ENCODE measurements around the gene SMG5.

The SMG5 gene

GRCh38 chr1:156291226-156292061, 8.8 kb upstream of the SMG5 start:
- Histone ChIP-seq H3K36me3 (ENCODE audit: insufficient read depth, low read length) (no peaks in the 10 kb centered on the region), H3K9me3 (ENCODE audit: insufficient read depth, low read depth, low read length) (no peaks in the 10 kb centered on the region), H3K4me1 (ENCODE audit: insufficient read depth, low read length, poor library complexity, severe bottlenecking) (peaks cover 8% of the 10 kb centered on the region), H3K4me3 (ENCODE audit: low read length, poor library complexity, severe bottlenecking) (no peak overlapping the region), H3K9ac (ENCODE audit: low read depth, low read length, poor library complexity, severe bottlenecking) (no peak overlapping the region), H3K9me2 (replicated peaks; ENCODE audit: low read depth, low read length) (no peaks in the 10 kb centered on the region), H3K27me3 (ENCODE audit: insufficient read depth, low read length, poor library complexity, severe bottlenecking) (no peaks in the 10 kb centered on the region), H4K20me1 (ENCODE audit: insufficient read depth, low read length, poor library complexity, severe bottlenecking) (no peaks in the 10 kb centered on the region), H3K79me2 (ENCODE audit: insufficient read depth, low read length) (0 out of 2 replicates have a peak, but pooled peaks cover 4% of the 10 kb centered on the region), H3K4me2 (ENCODE audit: low read depth, low read length, poor library complexity, severe bottlenecking) (no peak overlapping the region), H2AFZ (ENCODE audit: low read length) (no peak overlapping the region), H3F3A (ENCODE audit: low read depth) (no peaks in the 10 kb centered on the region)
- no peak for TF ChIP-seq CTCF (conservative IDR thresholded peaks at IDR 0.05; ENCODE audit: low read length)
- no peak for TF ChIP-seq EZH2phosphoT487 (IDR thresholded peaks at IDR 0.05; ENCODE audit: borderline replicate concordance)

GRCh38 chr1:156289857-156290256, 7.2 kb upstream of the SMG5 start:
- Histone ChIP-seq H3K4me1 (ENCODE audit: insufficient read depth, low read length, poor library complexity, severe bottlenecking) (peaks cover 3% of the 10 kb centered on the region), H3K79me2 (ENCODE audit: insufficient read depth, low read length) (0 out of 2 replicates have a peak, but pooled peaks cover under 1% of the 10 kb centered on the region), H3K36me3 (ENCODE audit: insufficient read depth, low read length) (no peaks in the 10 kb centered on the region), H3K27me3 (ENCODE audit: insufficient read depth, low read length, poor library complexity, severe bottlenecking) (no peaks in the 10 kb centered on the region), H3K9me3 (ENCODE audit: insufficient read depth, low read depth, low read length) (no peaks in the 10 kb centered on the region), H4K20me1 (ENCODE audit: insufficient read depth, low read length, poor library complexity, severe bottlenecking) (no peaks in the 10 kb centered on the region), H2AFZ (ENCODE audit: low read length) (no peak overlapping the region), H3K4me3 (ENCODE audit: low read length, poor library complexity, severe bottlenecking) (no peak overlapping the region), H3K9ac (ENCODE audit: low read depth, low read length, poor library complexity, severe bottlenecking) (no peak overlapping the region), H3F3A (ENCODE audit: low read depth) (no peaks in the 10 kb centered on the region), H3K9me2 (replicated peaks; ENCODE audit: low read depth, low read length) (no peaks in the 10 kb centered on the region), H3K4me2 (ENCODE audit: low read depth, low read length, poor library complexity, severe bottlenecking) (no peak overlapping the region)
- TF ChIP-seq CTCF (conservative IDR thresholded peaks at IDR 0.05; ENCODE audit: low read length) (no peak), EZH2phosphoT487 (IDR thresholded peaks at IDR 0.05; ENCODE audit: borderline replicate concordance) (no peak)

DNA sequence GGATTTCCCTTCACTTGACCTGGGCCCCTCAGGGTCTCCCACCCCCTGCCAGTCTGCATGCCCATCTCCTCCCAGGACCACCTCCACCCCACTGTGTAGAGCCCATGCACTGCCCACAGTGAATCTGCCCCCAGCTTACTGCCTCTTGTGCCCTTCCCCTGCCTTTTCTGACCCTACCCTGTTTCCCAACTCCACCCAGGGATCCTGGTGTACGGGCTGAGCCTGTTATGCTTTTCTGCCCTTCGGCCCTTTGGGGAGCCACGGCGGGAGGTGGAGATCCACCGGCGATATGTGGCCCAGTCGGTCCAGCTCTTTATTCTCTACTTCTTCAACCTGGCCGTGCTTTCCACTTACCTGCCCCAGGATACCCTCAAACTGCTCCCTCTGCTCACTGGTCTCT, 3.4 kb upstream of the SMG5 start:
- Histone ChIP-seq H3F3A (ENCODE audit: low read depth) (no peaks in the 10 kb centered on the region), H3K9me2 (replicated peaks; ENCODE audit: low read depth, low read length) (no peaks in the 10 kb centered on the region), H3K27me3 (ENCODE audit: insufficient read depth, low read length, poor library complexity, severe bottlenecking) (no peaks in the 10 kb centered on the region), H3K9me3 (ENCODE audit: insufficient read depth, low read depth, low read length) (no peaks in the 10 kb centered on the region), H2AFZ (ENCODE audit: low read length) (no peak overlapping the region), H3K4me1 (ENCODE audit: insufficient read depth, low read length, poor library complexity, severe bottlenecking) (peaks cover 15% of the 10 kb centered on the region), H3K4me3 (ENCODE audit: low read length, poor library complexity, severe bottlenecking) (no peak overlapping the region), H3K79me2 (ENCODE audit: insufficient read depth, low read length) (peaks cover 23% of the 10 kb centered on the region), H3K36me3 (ENCODE audit: insufficient read depth, low read length) (no peaks in the 10 kb centered on the region), H4K20me1 (ENCODE audit: insufficient read depth, low read length, poor library complexity, severe bottlenecking) (peaks cover 12% of the 10 kb centered on the region), H3K4me2 (ENCODE audit: low read depth, low read length, poor library complexity, severe bottlenecking) (no peak overlapping the region), H3K9ac (ENCODE audit: low read depth, low read length, poor library complexity, severe bottlenecking) (no peak overlapping the region)
- TF ChIP-seq EZH2phosphoT487 (IDR thresholded peaks at IDR 0.05; ENCODE audit: borderline replicate concordance) (no peak), CTCF (conservative IDR thresholded peaks at IDR 0.05; ENCODE audit: low read length) (no peak)

All from Loucy (cell line).